Muscle layer of duodenum (tissue), 2 donors: Measurements from ENCODE around the gene TNIK.

Experiments used
- H3K27ac ChIP-seq: one replicate; pipeline ENCODE4 v1.7.0; 2013; ENCODE audit warnings: mild to moderate bottlenecking, low read length
- H3K27me3 ChIP-seq: one replicate; pipeline ENCODE4 v1.7.0; 2013; ENCODE audit warnings: low read depth, mild to moderate bottlenecking, control low read depth, low read length
- H3K36me3 ChIP-seq, 2 donors: one replicate each; pipeline ENCODE4 v1.7.0; 2013; ENCODE audit warnings: low read length in 2 of 2, control low read depth in 1 of 2, mild to moderate bottlenecking in 1 of 2; ENCODE audit not compliant: insufficient read depth in 2 of 2, control insufficient read depth in 1 of 2
- H3K4me1 ChIP-seq, 2 donors: one replicate each; pipeline ENCODE4 v1.7.0; 2013; ENCODE audit warnings: low read length in 2 of 2, mild to moderate bottlenecking in 2 of 2, control low read depth in 1 of 2, moderate library complexity in 1 of 2; ENCODE audit not compliant: insufficient read depth in 2 of 2, control insufficient read depth in 1 of 2
- H3K4me3 ChIP-seq, 2 donors: one replicate each; pipeline ENCODE4 v1.7.0; 2013; ENCODE audit warnings: low read length in 2 of 2, low read depth in 1 of 2, mild to moderate bottlenecking in 1 of 2
- H3K9me3 ChIP-seq, 2 donors: one replicate each; pipeline ENCODE4 v1.7.0; 2013; ENCODE audit warnings: low read length in 2 of 2, control low read depth in 1 of 2, mild to moderate bottlenecking in 1 of 2; ENCODE audit not compliant: control insufficient read depth in 1 of 2
- donor health status: healthy.

TNIK gene

DNA sequence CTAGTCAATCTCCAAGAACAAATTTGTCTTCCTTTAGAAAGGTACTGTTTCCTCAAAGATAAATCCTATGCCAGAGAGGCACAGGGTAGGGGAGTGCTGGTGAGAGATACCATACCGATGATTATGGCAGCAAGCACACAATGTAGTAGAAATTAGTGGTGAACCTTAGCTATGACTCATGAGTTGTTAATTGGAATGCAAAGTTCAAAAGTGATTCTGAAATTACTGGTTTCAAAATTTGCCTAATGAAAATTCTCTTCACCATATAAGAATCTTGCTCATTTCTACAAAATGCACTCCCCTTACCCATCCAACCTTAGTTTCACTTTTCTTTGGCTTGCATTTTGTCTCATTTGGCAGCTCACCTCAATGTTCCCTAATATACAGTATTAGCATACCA is 294.2 kb downstream of the TNIK start:
- H3K27ac ChIP-seq: no peak overlapping the region
- H3K4me1 ChIP-seq: no peaks in the 10 kb centered on the region
- no peaks in the 10 kb centered on the region for H3K27me3 ChIP-seq
- H3K4me3 ChIP-seq: no peak overlapping the region
- peaks cover 0 to 20% of the 10 kb centered on the region in 2 donors for H3K36me3 ChIP-seq
- H3K9me3 ChIP-seq: peaks cover 0 to 7% of the 10 kb centered on the region in 2 donors

DNA sequence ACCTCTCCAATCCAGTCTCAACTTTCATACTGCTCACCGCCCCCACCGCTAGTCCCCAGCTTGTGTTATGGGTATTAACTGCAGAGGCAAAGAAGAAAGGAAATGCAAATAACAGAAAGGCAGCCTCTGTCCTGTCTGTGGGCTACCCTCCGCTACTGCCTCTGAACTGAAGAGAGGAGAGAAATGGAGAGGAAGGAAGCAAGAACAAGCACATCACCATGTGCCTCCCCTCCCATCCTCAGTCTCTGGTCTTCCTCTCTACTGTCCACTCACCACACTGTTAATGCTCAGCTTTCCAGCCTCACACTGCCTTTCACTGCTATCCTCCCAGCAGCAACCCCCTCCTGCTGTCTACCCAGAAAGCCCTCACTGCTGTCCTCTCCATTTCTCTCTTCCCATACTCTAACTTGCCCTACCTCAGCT is 294.7 kb downstream of the TNIK start:
- no peak overlapping the region for H3K4me3 ChIP-seq
- H3K27ac ChIP-seq: no peak overlapping the region
- peaks cover 0 to 7% of the 10 kb centered on the region in 2 donors for H3K9me3 ChIP-seq
- H3K36me3 ChIP-seq: peaks cover 0 to 20% of the 10 kb centered on the region in 2 donors
- H3K27me3 ChIP-seq: no peaks in the 10 kb centered on the region
- no peaks in the 10 kb centered on the region for H3K4me1 ChIP-seq

DNA sequence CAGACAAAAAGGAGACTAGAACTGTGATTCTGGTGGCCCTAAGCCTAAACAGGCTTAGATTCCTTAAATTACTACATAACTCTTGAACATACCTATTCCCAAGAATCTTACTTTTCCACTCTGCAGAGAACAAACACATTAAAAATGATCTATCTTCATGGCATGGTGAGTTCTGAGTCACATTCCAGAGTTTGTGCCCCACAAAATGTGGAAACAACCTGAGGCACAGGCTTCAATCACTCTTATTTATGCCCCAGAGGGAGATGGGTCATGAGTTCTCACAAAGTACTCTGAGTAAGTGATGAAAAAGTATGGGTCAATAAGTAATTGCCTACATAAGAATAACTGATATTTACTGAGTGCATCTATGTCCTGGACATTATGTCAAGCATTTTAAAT is 296.1 kb downstream of the TNIK start:
- no peak overlapping the region for H3K27ac ChIP-seq
- peaks cover 0 to 7% of the 10 kb centered on the region in 2 donors for H3K9me3 ChIP-seq
- H3K4me3 ChIP-seq: no peak overlapping the region
- no peaks in the 10 kb centered on the region for H3K4me1 ChIP-seq
- H3K36me3 ChIP-seq: peaks cover 5 to 25% of the 10 kb centered on the region in 2 donors
- no peaks in the 10 kb centered on the region for H3K27me3 ChIP-seq

DNA sequence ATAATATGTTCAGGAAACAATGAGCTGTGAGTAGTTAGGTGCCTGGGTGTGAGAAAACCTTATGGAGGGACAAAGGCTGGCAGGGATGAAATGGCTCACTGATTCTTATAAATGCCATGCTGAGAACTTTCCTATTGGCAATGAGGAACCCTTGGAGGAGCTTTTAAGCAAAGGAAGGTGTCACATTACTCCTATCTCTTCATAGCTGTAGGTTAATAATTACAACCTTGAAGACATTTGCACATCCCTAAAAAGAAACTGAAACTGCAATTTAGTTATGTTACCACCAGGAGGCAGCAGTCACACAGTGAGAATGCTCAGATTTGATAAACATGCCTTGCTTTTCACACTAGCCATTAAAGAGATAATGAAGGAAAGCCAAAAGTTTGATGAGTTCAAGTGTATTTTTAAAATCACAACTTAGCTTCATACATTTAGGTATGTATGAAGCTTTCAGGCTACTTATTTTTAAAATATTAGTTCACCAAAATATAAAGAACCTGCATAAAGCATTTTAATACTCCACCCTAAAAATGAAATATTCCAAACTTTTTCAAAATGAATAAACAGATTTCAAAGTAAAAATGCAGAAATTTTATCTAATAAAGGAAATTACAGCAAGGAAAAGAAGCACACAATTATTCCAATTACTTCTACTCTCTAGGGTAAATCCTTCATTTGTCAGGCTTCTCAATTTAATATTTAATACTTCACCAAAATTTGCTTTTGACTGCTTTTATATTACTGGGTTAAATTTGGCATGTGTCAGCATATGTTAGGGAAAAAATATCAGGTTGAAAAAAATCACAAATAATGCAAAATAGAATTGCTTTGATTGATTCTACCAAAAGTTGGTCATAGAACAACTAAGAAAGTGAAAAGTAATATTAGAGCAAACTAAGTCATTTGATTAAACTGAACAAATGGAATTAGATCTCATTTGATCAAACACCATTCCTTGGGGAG is 296.8 kb downstream of the TNIK start:
- no peak overlapping the region for H3K4me3 ChIP-seq
- H3K27ac ChIP-seq: no peak overlapping the region
- H3K36me3 ChIP-seq: peaks cover 5 to 25% of the 10 kb centered on the region in 2 donors
- peaks cover 0 to 7% of the 10 kb centered on the region in 2 donors for H3K9me3 ChIP-seq
- no peaks in the 10 kb centered on the region for H3K27me3 ChIP-seq
- H3K4me1 ChIP-seq: no peaks in the 10 kb centered on the region

DNA sequence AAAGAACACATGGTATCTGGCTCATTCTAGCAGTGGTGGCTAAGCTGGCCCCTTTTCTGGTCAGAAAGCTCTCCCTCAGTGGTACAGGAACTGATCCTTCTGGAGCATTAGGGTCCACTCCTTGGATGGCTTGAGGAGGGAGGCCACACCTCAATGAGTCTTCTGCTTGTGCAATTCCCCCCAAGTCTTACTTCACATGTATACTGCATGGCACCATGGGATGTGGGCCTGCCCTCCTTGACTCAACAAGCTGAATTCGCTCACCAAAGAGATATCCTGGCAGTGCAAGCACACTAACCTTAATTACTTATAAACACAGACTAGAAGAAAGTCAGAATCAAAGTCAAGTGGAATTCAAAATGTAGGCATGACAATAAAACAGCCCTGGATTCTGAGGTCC is 299.9 kb downstream of the TNIK start:
- Histone ChIP-seq H3K27ac (no peak overlapping the region), H3K4me3 (no peak overlapping the region), H3K36me3 (peaks cover 5 to 20% of the 10 kb centered on the region in 2 donors), H3K9me3 (peaks cover 0 to 7% of the 10 kb centered on the region in 2 donors), H3K4me1 (no peaks in the 10 kb centered on the region), H3K27me3 (no peaks in the 10 kb centered on the region)

DNA sequence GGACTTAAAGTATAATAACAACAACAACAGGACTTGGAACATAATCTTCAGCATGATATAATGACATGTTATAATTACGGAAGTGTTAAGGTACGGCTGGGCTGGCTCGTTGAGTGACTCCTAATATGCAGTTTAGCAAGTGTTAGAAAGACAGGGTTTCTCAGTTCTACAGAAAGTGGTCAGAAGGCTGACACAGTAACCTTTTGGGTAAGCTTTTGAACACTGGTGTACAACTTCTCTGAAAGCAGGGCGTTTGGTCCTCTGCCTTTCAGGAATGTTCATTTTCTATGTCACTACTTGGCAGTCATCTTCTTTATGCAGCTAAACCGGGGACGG is 300.4 kb downstream of the TNIK start:
- H3K27ac ChIP-seq: no peak overlapping the region
- no peaks in the 10 kb centered on the region for H3K4me1 ChIP-seq
- H3K4me3 ChIP-seq: no peak overlapping the region
- no peaks in the 10 kb centered on the region for H3K27me3 ChIP-seq
- peaks cover 5 to 14% of the 10 kb centered on the region in 2 donors for H3K36me3 ChIP-seq
- peaks cover 0 to 7% of the 10 kb centered on the region in 2 donors for H3K9me3 ChIP-seq

DNA sequence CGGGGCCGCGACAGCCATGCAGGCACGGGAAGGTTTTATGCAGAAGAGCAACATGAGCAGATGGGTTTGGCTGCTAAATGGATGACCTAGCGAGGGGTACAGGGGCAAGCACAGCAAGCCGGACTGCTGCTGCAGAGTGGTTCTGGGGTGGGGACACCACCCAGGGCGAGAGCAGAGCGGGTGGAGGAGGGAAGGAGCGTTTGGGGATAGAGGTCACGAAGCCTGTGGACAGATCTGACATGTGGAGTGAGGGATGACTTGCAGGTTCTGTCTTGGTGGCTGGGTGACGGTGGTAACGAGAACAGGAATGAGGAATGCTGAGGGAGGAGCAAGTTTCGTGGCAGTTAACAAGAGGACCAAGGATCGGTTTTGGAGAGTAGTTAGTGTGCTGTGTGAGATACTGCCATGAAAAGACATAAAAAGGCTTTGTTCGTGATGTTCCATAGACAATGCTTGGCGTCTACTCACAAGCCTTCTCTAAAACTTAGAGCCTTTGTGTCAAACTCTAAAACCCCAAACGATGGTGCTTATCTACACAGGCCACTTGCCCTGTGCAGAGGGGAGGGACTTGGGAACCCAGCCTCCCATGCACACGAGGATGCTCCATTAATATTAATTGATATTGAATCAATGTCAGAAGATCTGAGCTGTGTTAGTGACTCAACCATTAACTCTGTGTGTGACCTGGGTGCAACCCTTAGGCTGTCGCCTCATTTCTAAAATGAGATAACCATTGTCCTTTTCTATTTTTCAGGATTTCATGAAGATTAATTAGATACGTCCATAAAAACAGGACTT is 301.0 kb downstream of the TNIK start:
- Histone ChIP-seq H3K36me3 (peaks cover 5 to 14% of the 10 kb centered on the region in 2 donors), H3K4me3 (no peak overlapping the region), H3K4me1 (no peaks in the 10 kb centered on the region), H3K9me3 (peaks cover 0 to 7% of the 10 kb centered on the region in 2 donors), H3K27ac (no peak overlapping the region), H3K27me3 (no peaks in the 10 kb centered on the region)

DNA sequence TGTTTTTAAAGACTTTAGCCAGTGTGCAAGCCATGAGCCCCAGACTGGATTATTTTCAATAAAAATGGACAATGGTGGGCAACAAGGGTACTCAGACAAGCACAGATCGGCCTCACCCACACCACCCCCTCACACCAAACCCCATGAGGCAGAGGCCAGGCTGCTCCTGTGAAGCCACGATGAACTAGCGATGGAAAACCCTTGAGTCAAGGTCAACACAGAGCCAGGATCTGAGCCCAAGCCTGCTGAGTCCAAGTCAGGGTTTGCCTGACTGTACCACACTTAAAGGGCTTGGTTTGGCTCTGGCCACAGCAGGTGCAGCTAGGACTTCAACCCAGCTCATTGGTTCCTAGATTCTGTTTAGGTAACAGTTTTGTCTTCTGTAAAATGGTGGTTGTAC is 302.2 kb downstream of the TNIK start:
- Histone ChIP-seq H3K36me3 (peaks cover 5 to 11% of the 10 kb centered on the region in 2 donors), H3K4me1 (no peaks in the 10 kb centered on the region), H3K4me3 (no peak overlapping the region), H3K9me3 (peaks cover 0 to 3% of the 10 kb centered on the region in 2 donors), H3K27ac (no peak overlapping the region), H3K27me3 (no peaks in the 10 kb centered on the region)

DNA sequence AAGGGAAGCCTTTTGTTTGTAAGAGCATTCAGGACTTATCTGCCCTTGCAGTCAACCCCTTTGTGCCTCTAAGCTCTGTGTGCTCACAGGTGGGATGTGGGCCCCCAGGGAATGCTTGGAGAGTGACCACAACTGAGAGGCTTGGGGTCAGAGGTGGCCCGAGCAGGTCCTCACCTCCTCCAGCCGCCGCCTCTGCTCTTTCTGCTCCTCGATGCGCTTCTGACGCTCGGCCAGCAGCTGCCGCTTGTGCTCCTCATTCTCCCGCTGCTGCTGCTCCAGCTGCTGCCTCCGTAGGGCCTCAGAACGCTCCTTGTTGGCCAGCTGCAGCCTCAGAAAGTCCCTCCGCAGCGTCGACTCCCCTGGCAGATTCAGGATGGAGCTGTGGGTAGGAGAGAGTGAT is 302.9 kb downstream of the TNIK start:
- no peaks in the 10 kb centered on the region for H3K9me3 ChIP-seq
- H3K4me1 ChIP-seq: no peaks in the 10 kb centered on the region
- H3K27ac ChIP-seq: no peak overlapping the region
- H3K4me3 ChIP-seq: no peak overlapping the region
- H3K36me3 ChIP-seq: peaks cover 5% of the 10 kb centered on the region in 2 donors
- no peaks in the 10 kb centered on the region for H3K27me3 ChIP-seq

DNA sequence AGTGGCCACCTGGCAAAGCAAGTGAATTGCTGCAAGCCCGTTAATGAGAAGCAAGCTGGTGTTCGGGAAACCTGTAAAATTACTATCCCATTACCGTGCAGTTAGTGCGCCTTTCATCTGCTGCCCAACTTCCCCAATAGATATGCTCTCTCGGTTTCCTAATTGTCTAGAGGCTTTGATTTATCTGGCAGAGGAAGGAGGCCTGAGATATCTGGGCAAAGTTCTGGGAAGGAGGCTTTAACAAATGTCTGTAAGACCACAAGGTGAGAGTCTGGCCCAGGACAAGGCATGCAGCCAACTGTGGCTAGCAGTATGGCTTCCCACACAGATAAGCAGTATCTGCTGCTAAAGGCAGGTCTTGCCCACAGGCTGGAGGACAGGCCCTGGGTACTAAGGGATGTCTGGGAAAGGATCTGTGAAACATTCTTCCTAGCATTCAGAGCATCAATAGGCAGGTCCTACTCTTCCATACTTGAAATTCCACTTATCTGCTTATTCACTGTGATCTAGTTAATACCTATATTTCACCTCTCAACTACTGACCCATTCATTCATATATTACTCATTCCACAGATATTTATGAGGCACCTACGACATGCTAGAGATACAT is 303.7 kb downstream of the TNIK start:
- H3K4me1 ChIP-seq: no peaks in the 10 kb centered on the region
- no peak overlapping the region for H3K27ac ChIP-seq
- H3K27me3 ChIP-seq: no peaks in the 10 kb centered on the region
- no peaks in the 10 kb centered on the region for H3K9me3 ChIP-seq
- no peak overlapping the region for H3K4me3 ChIP-seq
- peaks cover 5% of the 10 kb centered on the region in 2 donors for H3K36me3 ChIP-seq

DNA sequence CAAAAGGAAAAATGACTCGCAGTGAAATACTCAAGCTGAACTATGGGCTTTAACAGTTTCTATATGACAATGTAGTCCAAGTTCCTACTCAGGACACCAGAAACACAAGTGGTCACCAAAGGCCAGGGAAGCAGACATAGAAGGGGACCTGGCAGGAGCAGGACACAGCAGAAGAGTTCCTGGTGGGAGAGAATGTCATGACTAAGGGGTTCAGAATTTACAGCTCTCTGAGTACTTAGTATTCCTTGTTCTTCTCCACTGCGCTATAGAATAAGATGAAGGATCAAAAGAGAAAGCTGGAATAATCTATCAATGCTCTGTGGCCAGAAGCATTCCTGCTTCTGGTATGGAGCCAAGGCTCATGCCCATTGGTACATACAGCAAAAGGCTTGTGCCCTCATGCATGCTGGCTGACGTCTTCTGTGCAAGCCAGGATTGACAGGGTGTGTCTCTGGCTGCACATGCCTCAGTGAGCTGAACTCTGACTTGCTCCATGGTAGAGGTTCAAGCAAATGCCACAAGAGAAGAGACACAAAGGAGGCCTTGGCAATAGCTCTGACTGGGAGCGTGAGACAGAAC is 305.0 kb downstream of the TNIK start:
- H3K4me1 ChIP-seq: no peaks in the 10 kb centered on the region
- no peak overlapping the region for H3K4me3 ChIP-seq
- no peaks in the 10 kb centered on the region for H3K9me3 ChIP-seq
- H3K36me3 ChIP-seq: peaks cover 4 to 5% of the 10 kb centered on the region in 2 donors
- H3K27me3 ChIP-seq: no peaks in the 10 kb centered on the region
- no peak overlapping the region for H3K27ac ChIP-seq
